Measurements from ENCODE around the gene R3HDM2. TPM values are rescaled to one million over a fixed set of nuclear protein-coding genes. Genes with fewer than 3 reads are reported as not detected.
"Not testable (repeated sequence)": the region's sequence is repeated elsewhere in the genome, so short reads cannot be mapped to it uniquely, and the experiment has no call there.

R3HDM2 gene
- total RNA-seq, 1 donor from 2014 or later, result 32.1 TPM

DNA sequence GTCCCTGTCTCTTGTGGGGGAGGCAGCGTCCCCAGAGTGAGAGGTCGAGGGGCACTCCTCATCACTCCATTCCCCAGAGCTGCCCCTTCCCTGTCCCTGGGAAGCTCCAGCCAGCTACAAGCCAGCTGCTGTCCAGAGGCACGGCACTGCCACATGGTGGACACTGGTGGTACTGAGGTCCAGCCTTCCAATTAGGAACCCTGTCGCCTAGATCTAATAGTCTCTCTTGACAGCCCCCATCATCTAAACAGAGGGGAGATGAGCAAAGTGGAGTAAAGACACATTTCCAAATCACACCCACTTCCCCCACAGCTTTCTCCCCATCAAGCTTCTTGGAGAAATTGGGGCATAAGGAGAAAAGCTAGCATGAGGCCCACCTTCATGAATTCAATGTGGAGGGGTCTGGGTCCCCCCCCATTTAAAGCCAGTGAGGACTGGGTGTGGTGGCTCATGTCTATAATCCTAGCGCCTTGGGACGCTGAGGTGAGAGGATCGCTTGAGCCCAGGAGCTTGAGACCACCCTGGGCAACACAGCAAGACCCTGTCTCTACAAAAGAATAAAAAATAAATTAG, 22.2 kb upstream of the R3HDM2 start:
- peak; percentile 56 for DNase-seq (ENCODE audit: low read depth)

DNA sequence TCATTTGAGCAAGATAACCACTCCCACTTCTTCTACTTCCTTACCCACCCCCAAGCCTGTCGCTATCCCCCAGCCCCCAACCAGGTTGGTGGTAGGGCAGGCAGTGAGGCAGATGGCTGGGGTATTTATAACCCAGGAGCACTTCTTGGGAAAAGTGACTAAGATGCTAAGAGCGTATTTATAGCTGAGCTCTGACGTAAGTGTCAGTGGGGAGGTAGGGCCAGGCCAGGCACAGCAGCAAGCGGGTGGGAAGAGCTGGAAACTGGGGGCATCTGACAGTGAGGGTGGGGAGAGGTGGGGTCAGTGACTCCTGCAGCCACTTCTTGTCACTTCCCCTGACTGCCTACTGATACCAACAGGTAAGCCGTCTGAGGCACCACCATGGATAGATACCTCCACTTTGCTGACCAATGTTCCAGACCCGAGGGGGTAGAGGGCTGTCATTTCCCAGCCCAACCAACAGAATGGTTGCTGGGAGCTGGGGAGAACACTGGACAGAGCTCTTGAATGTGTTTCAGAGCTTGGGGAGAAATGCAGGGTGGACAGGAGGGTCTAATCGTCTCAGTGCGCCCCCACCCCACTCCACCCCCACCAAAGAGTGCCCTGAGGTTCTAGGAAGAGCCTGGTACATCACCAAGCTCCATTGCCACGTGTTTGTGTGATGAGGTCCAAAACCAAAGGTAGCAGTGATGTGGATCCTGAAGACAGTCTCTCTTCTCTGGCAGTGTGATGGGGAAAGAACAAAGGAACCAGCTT, 21.5 kb upstream of the R3HDM2 start:
- DNase-seq (ENCODE audit: low read depth), result no peak

DNA sequence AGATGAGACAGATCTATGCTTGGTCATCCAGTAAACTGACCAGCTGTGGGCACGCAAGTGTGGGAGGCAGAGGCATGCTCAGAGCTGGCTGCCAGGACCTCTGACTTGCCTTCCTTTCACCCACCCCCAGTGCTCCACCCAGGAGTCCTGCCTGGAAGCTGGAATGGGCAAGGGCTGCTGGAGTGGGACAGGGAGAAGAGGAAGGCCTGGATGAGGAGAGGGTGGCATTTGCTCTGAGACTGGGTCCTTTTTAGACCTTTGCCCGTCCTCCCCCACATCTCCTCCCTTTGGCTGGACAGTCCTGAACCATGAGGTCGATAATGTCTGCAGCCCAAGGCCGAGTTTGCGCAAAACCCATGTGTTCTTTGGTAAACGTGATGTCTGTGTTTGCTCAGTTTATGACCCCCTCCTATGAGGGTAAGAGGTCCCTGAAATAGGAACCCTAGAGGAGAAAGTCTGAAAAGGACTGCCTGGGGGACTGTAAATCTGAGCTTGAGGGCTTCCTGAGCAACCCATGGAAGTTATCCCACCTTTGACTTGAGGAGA, 20.5 kb upstream of the R3HDM2 start:
- no peak for DNase-seq (ENCODE audit: low read depth)

DNA sequence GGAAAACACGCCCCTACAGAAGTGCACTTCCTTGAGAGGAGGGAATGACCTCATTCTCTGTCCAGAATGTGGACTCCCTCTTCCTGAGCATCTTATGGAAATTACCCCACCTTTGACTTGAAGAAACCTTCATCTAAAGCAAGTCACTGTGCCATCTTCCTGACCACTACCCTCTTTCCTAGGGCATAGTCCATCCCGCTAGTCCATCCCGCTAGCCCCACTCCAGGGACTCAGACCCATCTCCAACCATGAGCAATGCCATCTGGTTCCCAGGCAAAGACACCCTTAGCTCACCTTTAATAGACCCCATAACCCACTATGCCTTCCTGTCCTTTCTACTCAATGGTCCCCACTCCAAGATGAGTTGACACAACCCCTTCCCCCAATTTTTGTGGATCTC, 19.2 kb upstream of the R3HDM2 start:
- no peak for DNase-seq (ENCODE audit: low read depth)

DNA sequence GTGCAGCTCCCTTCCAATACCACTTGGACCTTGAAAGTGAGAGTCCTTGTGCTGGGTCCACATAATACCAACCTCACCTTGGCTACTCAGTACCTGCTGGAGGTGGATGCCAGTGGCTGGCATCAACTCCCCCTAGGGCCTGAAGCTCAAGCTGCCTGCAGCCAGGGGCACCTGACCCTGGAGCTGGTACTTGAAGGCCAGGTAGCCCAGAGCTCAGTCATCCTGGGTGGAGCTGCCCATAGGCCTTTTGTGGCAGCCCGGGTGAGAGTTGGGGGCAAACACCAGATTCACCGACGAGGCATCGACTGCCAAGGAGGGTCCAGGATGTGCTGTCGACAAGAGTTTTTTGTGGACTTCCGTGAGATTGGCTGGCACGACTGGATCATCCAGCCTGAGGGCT, 18.5 kb upstream of the R3HDM2 start:
- DNase-seq (ENCODE audit: low read depth), result no peak

DNA sequence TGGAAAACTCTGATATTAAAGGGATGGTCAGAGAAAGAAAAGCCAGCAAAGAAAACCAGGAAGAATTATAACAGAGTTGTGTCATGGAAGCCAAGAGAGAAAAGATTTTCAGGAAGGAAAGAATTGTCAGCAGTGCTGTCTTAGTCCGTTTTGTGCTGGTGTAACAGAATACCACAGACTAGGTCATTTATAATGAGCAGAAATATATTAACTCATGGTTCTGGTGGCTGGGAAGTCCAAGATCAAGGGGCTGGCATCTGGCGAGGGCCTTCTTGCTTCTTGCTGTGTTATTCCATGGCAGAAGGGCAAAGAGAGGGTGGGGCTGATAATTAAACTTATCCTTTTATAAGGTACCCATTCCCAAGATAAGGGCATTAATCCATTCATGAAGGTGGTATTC, 17.8 kb upstream of the R3HDM2 start:
- DNase-seq (ENCODE audit: low read depth), result no peak

DNA sequence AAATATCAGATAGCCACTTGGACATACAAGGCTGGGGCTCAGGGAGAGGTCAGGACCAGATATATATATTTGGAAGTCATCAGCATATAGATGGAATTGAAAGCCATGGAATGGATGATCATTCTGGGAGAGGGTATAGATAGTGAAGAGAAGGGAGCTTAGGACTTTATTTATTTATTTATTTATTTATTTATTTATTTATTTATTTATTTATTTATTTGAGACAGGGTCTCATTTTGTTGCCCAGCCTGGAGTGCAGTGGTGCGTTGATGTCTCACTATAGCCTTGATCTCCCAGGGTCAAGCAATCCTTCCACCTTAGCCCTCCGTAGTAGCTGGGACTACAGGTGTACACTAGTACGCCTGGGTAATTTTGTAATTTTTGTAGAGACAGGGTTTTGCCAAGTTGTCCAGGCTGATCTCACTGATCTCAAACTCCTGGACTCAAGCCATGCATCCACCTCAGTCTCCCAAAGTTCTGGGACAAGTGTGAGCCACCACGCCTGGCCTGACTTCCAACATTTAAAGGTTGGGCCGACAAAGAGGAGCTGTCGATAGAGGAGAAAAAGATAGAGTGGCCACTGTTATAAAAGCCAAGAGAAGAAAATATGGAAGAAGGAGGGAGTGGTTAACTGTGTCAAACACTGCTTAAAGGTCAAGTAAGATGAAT, 15.6 kb upstream of the R3HDM2 start:
- no peak for DNase-seq (ENCODE audit: low read depth)

DNA sequence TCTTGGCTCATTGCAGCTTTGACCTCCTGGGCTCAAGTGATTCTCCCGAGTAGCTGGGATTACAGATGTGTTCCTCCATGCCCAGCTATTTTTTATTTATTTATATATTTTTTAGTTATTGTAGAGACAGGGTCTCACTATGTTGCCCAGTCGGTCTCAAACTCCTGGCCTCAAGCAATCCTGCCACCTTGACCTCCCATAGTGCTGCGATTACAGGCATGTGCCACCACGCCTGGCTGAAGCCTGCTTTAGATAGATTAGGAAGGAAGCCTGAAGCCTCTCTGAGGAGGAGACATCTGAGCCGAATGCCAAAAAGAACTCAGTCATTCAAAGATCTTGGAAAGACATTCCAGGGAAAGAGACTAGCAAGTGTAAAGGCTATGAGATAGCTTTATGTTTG, 13.9 kb upstream of the R3HDM2 start:
- no peak for DNase-seq (ENCODE audit: low read depth)

DNA sequence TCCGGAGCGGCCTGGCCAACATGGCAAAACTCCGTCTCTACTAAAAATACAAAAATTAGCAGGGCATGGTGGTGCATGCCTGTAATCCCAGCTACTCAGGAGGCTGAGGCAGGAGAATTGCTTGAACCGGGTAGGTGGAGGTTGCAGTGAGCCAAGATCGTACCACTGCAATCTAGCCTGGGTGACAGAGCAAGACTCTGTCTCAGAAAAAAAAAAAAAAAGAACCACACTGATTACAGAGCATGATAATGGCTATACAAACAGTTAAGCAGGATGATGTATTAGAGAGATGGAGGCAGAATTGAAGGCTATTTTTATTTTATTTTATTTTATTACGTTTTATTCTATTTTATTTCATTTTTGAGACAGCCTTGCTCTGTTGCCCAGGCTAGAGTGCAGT, 13.5 kb upstream of the R3HDM2 start:
- not testable (repeated sequence) for DNase-seq (ENCODE audit: low read depth)

DNA sequence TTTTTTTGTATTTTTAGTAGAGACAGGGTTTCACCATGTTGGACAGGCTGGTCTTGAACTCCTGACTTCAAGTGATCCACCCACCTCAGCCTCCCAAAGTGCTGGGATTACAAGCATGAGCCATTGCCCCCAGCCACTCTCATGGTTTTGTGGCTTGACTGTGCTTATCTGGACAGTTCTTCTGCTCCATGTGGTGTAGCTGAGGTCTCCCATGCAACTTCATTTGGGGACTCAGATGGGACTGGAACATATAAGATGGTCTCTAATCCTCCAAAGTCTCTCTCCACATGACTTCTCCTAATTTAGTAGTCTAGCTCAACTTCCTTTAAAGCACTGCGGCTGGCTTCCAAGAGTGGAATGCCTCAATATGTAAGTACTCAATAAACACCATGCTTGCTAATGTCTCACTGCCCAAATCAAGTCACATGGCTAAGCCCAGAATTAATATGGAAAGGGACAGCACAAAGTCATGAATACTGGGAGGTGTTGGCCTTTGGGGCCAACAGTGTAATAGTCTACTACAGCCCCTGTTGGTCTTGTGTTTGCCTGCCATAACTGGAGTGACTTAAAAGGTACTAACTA, 11.1 kb upstream of the R3HDM2 start:
- no peak for DNase-seq (ENCODE audit: low read depth)

DNA sequence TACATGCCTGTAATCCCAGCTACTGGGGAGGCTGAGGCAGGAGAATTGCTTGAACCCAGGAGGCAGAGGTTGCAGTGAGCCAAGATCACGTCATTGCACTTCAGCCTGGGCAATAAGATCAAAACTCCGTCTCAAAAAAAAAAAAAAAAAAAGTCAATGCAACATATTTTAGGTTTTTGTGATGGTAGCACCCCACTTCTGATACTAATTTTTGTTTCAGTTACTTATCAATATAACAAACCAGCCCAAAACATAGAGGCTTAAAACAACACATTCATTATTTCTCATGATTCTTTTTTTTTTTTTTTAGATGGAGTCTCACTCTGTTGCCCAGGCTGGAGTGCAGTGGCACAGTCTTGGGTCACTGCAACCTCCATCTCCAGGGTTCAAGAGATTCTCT, 10.6 kb upstream of the R3HDM2 start:
- DNase-seq (ENCODE audit: low read depth), result not testable (repeated sequence)

DNA sequence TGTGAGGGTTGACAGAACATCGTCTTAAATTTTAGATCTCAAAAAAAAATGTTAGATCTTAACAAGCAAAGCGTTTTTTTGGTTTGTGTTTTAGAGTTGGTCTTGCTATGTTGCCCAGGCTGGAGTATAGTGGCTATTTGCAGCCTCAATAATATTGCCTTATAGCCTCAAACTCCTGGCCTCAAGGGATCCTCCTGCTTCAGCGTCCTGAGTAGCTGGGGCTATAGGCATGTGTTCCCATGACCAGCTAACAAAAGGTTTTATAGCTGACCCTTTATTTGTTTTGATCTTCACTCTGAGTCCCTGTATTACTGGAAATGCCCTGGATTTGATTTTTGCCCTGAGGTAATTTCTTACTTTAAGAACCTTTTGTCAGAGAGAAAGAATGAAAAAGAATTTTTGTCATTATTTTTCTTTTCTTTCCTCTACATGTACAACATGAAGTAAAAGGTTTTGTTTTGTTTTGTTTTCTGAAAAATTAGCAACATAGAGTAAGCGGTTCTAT, 9.0 kb upstream of the R3HDM2 start:
- no peak for DNase-seq (ENCODE audit: low read depth)

DNA sequence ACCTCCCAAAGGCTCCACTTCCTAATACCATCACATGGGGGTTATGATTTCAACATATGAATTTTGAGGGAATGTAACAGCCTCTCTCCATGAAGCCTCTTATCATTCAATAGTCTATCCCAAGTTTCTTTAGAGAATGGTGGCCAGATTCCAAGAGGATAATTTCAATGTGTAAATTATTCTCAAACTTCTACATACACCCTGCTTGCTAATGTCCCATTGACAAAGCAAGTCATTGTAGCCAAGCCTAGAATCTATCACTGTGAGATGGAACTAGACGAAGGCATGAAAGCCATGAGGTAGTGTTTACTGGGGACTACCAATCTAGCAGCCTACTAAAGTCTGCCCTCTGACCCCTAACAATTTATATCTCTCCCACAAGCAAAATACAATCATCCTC, 7.6 kb upstream of the R3HDM2 start:
- no peak for DNase-seq (ENCODE audit: low read depth)

DNA sequence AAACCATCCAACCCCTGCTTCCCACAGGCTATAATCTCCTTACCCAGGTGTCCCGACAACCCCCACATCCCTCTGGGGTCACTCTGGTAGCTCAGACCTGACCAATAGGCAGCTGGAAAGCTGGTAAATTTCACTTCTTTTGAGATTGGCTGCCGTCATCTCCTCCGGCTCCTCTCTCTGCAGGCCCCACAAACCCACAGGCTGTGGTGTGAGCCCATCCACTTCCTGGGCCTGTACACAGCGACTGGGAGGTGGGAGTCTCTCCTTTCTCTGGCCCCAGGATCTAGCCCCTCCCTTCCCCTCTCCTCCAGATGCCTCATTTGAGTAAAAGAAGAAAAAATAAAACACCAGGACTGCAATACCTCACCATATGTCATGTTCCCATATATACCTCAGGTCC, 4.5 kb upstream of the R3HDM2 start:
- no peak for DNase-seq (ENCODE audit: low read depth)

DNA sequence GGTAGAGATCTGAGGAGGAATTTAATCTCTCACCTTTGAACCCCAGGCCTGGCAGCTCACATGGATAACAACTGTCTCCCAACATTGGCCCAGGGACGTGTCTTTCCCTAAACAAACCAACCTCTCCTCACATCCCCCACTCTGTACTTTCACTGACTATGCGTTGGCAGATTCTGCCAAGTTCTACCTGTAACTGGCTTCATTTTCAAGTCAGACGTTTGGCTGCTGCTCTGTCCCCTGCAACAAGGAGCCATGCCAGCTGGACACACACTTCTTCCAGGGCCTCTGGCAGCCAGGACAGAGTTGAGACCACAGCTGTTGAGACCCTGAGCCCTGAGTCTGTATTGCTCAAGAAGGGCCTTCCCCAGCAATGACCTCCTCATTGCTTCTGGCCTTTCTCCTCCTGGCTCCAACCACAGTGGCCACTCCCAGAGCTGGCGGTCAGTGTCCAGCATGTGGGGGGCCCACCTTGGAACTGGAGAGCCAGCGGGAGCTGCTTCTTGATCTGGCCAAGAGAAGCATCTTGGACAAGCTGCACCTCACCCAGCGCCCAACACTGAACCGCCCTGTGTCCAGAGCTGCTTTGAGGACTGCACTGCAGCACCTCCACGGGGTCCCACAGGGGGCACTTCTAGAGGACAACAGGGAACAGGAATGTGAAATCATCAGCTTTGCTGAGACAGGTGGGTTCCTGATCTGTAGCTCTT, 3.8 kb upstream of the R3HDM2 start, which contains the start of gene INHBC:
TSS of gene INHBC (plus strand) at position 268 of the 707 bp plus-strand sequence. CDS start at position 371, 103 bp downstream.
- peak; percentile 29 for DNase-seq (ENCODE audit: low read depth)

DNA sequence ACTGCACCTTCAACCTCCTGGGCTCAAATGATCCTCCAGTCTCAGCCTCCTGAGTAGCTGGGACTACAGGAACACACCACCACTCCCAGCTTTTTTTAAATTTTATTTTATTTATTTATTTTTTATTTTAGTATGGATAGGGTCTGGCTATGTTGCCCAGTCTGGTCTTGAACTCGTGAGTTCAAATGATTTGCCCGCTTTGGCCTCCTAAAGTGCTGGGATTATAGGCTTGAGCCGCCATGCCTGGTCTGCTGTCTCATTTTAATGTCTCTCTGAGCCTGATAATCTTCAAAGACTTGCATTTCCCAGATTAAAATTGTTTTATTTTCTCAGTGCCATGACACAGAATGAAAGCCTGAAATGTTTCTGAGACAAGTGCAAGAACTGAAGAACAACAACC, 2.5 kb upstream of the R3HDM2 start:
- DNase-seq (ENCODE audit: low read depth), result no peak

DNA sequence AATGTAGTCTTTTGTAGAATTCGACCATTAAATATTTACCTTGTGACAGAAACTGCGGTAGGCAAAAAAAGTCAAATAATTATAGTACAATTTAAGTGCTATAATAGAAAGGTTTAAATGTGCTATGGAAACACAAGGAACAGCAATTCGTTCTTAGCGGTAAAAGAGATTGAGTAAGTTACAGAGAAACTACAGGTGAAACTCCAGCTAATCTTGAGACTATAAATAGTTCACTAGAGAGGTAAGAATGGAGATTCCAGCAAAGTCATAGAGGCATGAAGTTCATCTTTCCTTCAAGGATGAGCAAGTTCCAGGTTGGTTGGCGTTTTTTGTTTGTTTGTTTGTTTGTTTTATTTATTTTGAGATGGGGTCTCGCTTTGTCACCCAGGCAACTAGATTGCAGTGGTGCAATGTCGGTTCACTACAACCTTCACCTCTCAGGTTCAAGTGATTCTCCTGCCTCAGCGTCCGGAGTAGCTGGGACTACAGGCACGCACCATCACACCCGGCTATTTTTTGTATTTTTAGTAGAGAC, 878 bp upstream of the R3HDM2 start:
- DNase-seq (ENCODE audit: low read depth), result peak; percentile 18

DNA sequence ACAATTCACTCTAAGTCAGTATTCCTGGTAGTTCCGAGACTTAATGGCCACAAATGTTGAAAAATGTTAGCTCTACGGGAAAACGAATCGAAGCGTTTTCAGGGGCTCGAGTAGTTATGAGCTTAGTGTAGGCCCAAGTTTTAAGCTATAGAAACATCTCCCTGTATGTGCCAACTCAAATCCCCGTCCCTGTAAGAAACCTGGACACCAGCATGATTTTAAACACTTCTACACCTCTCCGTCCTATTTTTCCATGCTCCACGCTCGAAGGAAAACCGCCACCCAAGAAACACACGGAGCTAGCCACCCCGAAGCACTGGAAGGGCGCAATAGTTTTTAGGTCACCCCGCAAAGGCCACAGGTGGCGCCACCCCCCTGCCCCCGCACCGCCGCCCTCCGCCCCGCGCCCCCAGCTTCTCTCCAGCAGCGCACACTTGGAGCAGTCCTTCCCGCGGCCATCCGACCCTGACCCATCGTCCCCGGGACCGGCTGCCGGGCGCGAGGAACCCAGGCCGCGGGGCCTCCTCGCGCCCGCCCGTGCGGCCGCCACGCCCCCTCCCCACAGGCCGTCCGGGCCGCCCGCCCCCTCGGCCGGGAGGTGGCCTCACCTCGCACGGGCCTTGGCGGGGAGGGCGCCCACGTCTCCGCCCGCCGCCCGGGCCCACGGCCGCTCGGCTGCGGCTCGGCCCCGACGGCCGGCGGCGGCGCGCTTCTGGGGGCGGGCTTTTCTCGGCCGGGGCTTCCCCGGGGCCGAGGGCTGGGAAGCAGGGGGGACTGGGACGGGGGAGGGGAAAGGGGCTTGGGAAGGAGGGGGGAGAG, 522 bp downstream of the R3HDM2 start:
- no peak for DNase-seq (ENCODE audit: low read depth)

DNA sequence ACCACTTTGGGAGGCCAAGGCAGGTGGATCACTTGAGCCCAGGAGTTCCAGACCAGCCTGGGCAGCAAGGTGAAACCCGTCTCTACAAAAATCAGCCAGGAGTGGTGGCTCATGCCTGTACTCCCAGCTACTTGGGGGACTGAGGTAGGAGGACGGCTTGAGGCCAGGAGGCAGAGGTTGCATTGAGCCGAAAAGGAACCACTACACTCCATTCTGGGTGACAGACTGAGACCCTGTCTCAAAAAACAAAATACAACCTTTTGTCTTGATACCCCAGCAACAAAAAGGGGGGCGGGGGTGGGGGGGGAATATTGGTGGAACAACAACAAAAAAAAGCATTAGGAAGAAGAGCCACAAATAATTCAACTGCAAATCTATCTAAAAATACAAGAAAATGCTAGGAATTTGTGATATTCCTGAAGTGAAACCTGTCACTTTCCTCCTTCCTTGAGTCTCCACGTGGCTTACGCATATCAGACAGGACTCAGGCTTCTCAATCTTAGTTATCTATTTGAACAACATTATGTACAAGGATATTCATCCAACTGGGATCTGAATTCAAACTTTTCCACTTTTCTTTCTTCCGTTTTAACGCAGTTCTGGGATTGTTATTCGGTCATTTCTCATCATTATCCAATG, 1.3 kb downstream of the R3HDM2 start:
- DNase-seq (ENCODE audit: low read depth), result peak; percentile 27

DNA sequence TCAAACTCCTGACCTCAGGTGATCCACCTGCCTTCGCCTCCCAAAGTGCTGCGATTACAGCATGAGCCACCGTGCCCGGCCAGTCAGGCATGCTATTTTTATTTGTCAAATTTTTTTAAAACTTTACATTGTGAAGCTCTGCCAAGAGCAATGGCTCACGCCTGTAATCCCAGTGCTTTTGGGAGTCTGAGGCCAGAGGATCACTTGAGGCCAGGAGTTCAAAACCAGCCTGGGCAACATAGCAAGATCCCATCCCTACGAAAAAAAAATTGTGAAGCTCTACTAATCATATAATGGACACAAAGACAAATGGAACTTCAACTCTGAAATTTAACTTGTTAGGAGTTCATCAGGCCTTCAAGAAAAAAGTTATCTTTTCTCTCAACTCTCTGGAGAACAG, 1.9 kb downstream of the R3HDM2 start:
- no peak for DNase-seq (ENCODE audit: low read depth)
